ENCODE measurements around the gene CHSY1. TPM values are rescaled to one million over a fixed set of nuclear protein-coding genes. Genes with fewer than 3 reads are reported as not detected.

Gene CHSY1
- total RNA-seq, 2 experiments from 2014 or later, result 5.0 to 14.3 TPM

- no peak for DNase-seq (ENCODE audit: low spot score)
- TF ChIP-seq, protein P1, sequence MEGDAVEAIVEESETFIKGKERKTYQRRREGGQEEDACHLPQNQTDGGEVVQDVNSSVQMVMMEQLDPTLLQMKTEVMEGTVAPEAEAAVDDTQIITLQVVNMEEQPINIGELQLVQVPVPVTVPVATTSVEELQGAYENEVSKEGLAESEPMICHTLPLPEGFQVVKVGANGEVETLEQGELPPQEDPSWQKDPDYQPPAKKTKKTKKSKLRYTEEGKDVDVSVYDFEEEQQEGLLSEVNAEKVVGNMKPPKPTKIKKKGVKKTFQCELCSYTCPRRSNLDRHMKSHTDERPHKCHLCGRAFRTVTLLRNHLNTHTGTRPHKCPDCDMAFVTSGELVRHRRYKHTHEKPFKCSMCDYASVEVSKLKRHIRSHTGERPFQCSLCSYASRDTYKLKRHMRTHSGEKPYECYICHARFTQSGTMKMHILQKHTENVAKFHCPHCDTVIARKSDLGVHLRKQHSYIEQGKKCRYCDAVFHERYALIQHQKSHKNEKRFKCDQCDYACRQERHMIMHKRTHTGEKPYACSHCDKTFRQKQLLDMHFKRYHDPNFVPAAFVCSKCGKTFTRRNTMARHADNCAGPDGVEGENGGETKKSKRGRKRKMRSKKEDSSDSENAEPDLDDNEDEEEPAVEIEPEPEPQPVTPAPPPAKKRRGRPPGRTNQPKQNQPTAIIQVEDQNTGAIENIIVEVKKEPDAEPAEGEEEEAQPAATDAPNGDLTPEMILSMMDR (conservative IDR thresholded peaks at IDR 0.05; ENCODE audit: low read length), result no peak
- TF ChIP-seq EZH2phosphoT487 (IDR thresholded peaks at IDR 0.05; ENCODE audit: borderline replicate concordance, low read depth, low read length), result no peak
- Histone ChIP-seq H3K9me2 (ENCODE audit: insufficient read depth, low read length) (no peaks in the 10 kb centered on the region), H3K79me2 (ENCODE audit: insufficient read depth, low read depth, low read length) (no peaks in the 10 kb centered on the region), H3K9me3 (ENCODE audit: low read length) (no peaks in the 10 kb centered on the region), H3K4me1 (ENCODE audit: insufficient read depth, low read length, poor library complexity, severe bottlenecking) (no peaks in the 10 kb centered on the region), H3K36me3 (ENCODE audit: insufficient read depth, low read length) (peaks cover 34% of the 10 kb centered on the region), H4K20me1 (ENCODE audit: insufficient read depth, low read length) (no peaks in the 10 kb centered on the region), H3K4me3 (ENCODE audit: low read depth, low read length, poor library complexity, severe bottlenecking) (no peak overlapping the region), H3K27ac (ENCODE audit: low read depth, low read length, poor library complexity, severe bottlenecking) (no peak overlapping the region), H2AFZ (ENCODE audit: low read length) (no peak overlapping the region), H3K4me2 (ENCODE audit: low read length) (no peak overlapping the region)
- BruUV-seq (replicated peaks), result no TSS peak
- ChIA-PET CTCF (ENCODE audit: unreplicated experiment) (interaction anchor here (0.8 kb wide), 1 partner anchor 21 kb away, joined by 3 read pairs; no protein-coding TSS in a partner anchor), POLR2A (no interaction called here)
- intact Hi-C loops (cut with micrococcal nuclease; ENCODE audit: unreplicated experiment), result no loop called here
Observed at GRCh38 chr15:101267320-101268104, 15.7 kb upstream of the CHSY1 start.

DNA sequence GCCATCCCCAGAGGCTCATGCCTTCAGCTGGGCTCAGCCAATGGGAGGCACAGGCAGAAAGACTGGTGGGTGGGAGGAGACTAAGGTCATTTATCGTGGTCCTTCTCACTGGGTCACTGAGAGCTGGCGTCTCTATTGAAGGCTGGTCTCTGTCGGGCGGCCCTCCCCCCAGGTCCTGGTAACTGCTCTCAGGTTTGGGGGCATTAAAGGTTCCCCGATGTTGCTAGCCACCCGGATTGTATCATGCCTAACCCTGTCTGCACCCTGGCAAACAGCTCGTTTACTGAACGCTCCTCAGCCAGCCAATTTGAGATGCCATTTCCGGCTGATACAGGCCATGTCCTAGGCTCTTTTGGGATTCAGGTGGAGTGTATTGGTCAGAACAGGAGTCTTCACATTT, 14.9 kb upstream of the CHSY1 start:
- Histone ChIP-seq H3K4me3 (ENCODE audit: low read depth, low read length, poor library complexity, severe bottlenecking) (no peak overlapping the region), H3K27ac (ENCODE audit: low read depth, low read length, poor library complexity, severe bottlenecking) (no peak overlapping the region), H3K9me3 (ENCODE audit: low read length) (no peaks in the 10 kb centered on the region), H3K9me2 (ENCODE audit: insufficient read depth, low read length) (no peaks in the 10 kb centered on the region), H3K79me2 (ENCODE audit: insufficient read depth, low read depth, low read length) (no peaks in the 10 kb centered on the region), H3K4me1 (ENCODE audit: insufficient read depth, low read length, poor library complexity, severe bottlenecking) (no peaks in the 10 kb centered on the region), H3K4me2 (ENCODE audit: low read length) (no peak overlapping the region), H2AFZ (ENCODE audit: low read length) (no peak overlapping the region), H3K36me3 (ENCODE audit: insufficient read depth, low read length) (peaks cover 27% of the 10 kb centered on the region), H4K20me1 (ENCODE audit: insufficient read depth, low read length) (no peaks in the 10 kb centered on the region)
- TF ChIP-seq, protein P1 (conservative IDR thresholded peaks at IDR 0.05; ENCODE audit: low read length), result no peak
- TF ChIP-seq EZH2phosphoT487 (IDR thresholded peaks at IDR 0.05; ENCODE audit: borderline replicate concordance, low read depth, low read length), result no peak
- POLR2A ChIA-PET, result no interaction called here
- intact Hi-C loops (cut with micrococcal nuclease; ENCODE audit: unreplicated experiment), result no loop called here
- BruUV-seq (replicated peaks), result no TSS peak
- CTCF ChIA-PET (ENCODE audit: unreplicated experiment), result no interaction called here
- no peak for DNase-seq (ENCODE audit: low spot score)

DNA sequence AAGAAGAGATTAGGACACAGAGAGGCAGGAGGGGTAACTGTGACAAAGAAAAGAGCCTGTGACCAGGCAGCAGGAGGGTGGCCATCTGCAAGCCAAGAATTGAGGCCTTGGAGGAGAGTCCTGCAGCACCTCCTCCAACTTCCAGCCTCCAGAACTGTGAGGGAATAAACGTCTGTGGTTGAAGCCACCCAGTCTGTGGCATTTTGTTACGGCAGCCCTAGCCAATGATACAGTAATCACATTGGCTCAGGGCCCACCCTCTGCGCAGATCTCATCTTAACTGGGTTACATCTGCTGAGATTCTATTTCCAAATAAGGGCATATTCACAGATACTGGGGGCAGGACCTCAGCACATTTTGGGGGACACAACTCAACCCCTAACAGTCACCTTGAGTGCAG, 14.2 kb upstream of the CHSY1 start:
- H3K4me2 ChIP-seq (ENCODE audit: low read length), result no peak overlapping the region
- H2AFZ ChIP-seq (ENCODE audit: low read length), result no peak overlapping the region
- BruUV-seq (replicated peaks), result no TSS peak
- H3K79me2 ChIP-seq (ENCODE audit: insufficient read depth, low read depth, low read length), result no peaks in the 10 kb centered on the region
- intact Hi-C loops (cut with micrococcal nuclease; ENCODE audit: unreplicated experiment), result no loop called here
- TF ChIP-seq, protein P1 (conservative IDR thresholded peaks at IDR 0.05; ENCODE audit: low read length), result no peak
- no peak for TF ChIP-seq EZH2phosphoT487 (IDR thresholded peaks at IDR 0.05; ENCODE audit: borderline replicate concordance, low read depth, low read length)
- no peaks in the 10 kb centered on the region for H3K9me2 ChIP-seq (ENCODE audit: insufficient read depth, low read length)
- H3K4me1 ChIP-seq (ENCODE audit: insufficient read depth, low read length, poor library complexity, severe bottlenecking), result no peaks in the 10 kb centered on the region
- no peak for DNase-seq (ENCODE audit: low spot score)
- CTCF ChIA-PET (ENCODE audit: unreplicated experiment), result no interaction called here
- H3K4me3 ChIP-seq (ENCODE audit: low read depth, low read length, poor library complexity, severe bottlenecking), result no peak overlapping the region
- H3K9me3 ChIP-seq (ENCODE audit: low read length), result no peaks in the 10 kb centered on the region
- no peak overlapping the region for H3K27ac ChIP-seq (ENCODE audit: low read depth, low read length, poor library complexity, severe bottlenecking)
- H4K20me1 ChIP-seq (ENCODE audit: insufficient read depth, low read length), result no peaks in the 10 kb centered on the region
- POLR2A ChIA-PET, result interaction anchor here (0.7 kb wide), 1 partner anchor 25 kb away, joined by 3 read pairs; no protein-coding TSS in a partner anchor
- H3K36me3 ChIP-seq (ENCODE audit: insufficient read depth, low read length), result peaks cover 20% of the 10 kb centered on the region
